Measurements from ENCODE around the gene GTF2H4. TPM values are rescaled to one million over a fixed set of nuclear protein-coding genes. Genes with fewer than 3 reads are reported as not detected.
"Not testable (repeated sequence)": the region's sequence is repeated elsewhere in the genome, so short reads cannot be mapped to it uniquely, and the experiment has no call there.

GTF2H4 gene
- total RNA-seq, 2 experiments from 2014 or later: 30.5 to 48.7 TPM

- Histone ChIP-seq H3K27ac (ENCODE audit: low read depth, low read length, poor library complexity, severe bottlenecking) (no peak overlapping the region), H3K36me3 (ENCODE audit: insufficient read depth, low read length) (no peaks in the 10 kb centered on the region), H3K9me3 (ENCODE audit: low read length) (peaks cover 16% of the 10 kb centered on the region; the same call in 1 of the 2 replicates), H3K4me1 (ENCODE audit: insufficient read depth, low read length, poor library complexity, severe bottlenecking) (no peaks in the 10 kb centered on the region), H3K79me2 (ENCODE audit: insufficient read depth, low read depth, low read length) (no peaks in the 10 kb centered on the region), H3K4me2 (ENCODE audit: low read length) (no peak overlapping the region), H3K4me3 (ENCODE audit: low read depth, low read length, poor library complexity, severe bottlenecking) (no peak overlapping the region), H3K9me2 (ENCODE audit: insufficient read depth, low read length) (no peaks in the 10 kb centered on the region), H4K20me1 (ENCODE audit: insufficient read depth, low read length) (no peaks in the 10 kb centered on the region), H2AFZ (ENCODE audit: low read length) (no peak overlapping the region)
- intact Hi-C loops (cut with micrococcal nuclease; ENCODE audit: unreplicated experiment): no loop called here
- ChIA-PET CTCF (ENCODE audit: unreplicated experiment) (no interaction called here), POLR2A (no interaction called here)
- no peak for DNase-seq (ENCODE audit: low spot score)
- TF ChIP-seq EZH2phosphoT487 (IDR thresholded peaks at IDR 0.05; ENCODE audit: borderline replicate concordance, low read depth, low read length): no peak
- TF ChIP-seq CTCF (conservative IDR thresholded peaks at IDR 0.05; ENCODE audit: low read length): no peak
- BruUV-seq (replicated peaks): no TSS peak
Measured at GRCh38 chr6:30870546-30870945, 37.5 kb upstream of the GTF2H4 start.

- DNase-seq (ENCODE audit: low spot score): no peak
- CTCF ChIA-PET (ENCODE audit: unreplicated experiment): no interaction called here
- Histone ChIP-seq H3K4me1 (ENCODE audit: insufficient read depth, low read length, poor library complexity, severe bottlenecking) (peaks cover 6% of the 10 kb centered on the region), H4K20me1 (ENCODE audit: insufficient read depth, low read length) (no peaks in the 10 kb centered on the region), H3K9me3 (ENCODE audit: low read length) (peaks cover 16% of the 10 kb centered on the region; the same call in 1 of the 2 replicates), H3K4me2 (ENCODE audit: low read length) (no peak overlapping the region), H3K36me3 (ENCODE audit: insufficient read depth, low read length) (no peaks in the 10 kb centered on the region), H3K79me2 (ENCODE audit: insufficient read depth, low read depth, low read length) (no peaks in the 10 kb centered on the region), H3K9me2 (ENCODE audit: insufficient read depth, low read length) (no peaks in the 10 kb centered on the region), H2AFZ (ENCODE audit: low read length) (no peak overlapping the region), H3K27ac (ENCODE audit: low read depth, low read length, poor library complexity, severe bottlenecking) (no peak overlapping the region), H3K4me3 (ENCODE audit: low read depth, low read length, poor library complexity, severe bottlenecking) (no peak overlapping the region)
- intact Hi-C loops (cut with micrococcal nuclease; ENCODE audit: unreplicated experiment): no loop called here
- TF ChIP-seq EZH2phosphoT487 (IDR thresholded peaks at IDR 0.05; ENCODE audit: borderline replicate concordance, low read depth, low read length) (no peak), CTCF (conservative IDR thresholded peaks at IDR 0.05; ENCODE audit: low read length) (no peak)
- POLR2A ChIA-PET: no interaction called here
- no TSS peak for BruUV-seq (replicated peaks)
Measured at GRCh38 chr6:30871592-30872183, 36.3 kb upstream of the GTF2H4 start.

GRCh38 chr6:30873137-30873640, 34.8 kb upstream of the GTF2H4 start:
- no peaks in the 10 kb centered on the region for H4K20me1 ChIP-seq (ENCODE audit: insufficient read depth, low read length)

GRCh38 chr6:30873795-30874194, 34.2 kb upstream of the GTF2H4 start:
- Histone ChIP-seq H3K4me1 (ENCODE audit: insufficient read depth, low read length, poor library complexity, severe bottlenecking) (peaks cover 13% of the 10 kb centered on the region), H3K9me3 (ENCODE audit: low read length) (peaks cover 16% of the 10 kb centered on the region; the same call in 1 of the 2 replicates)
- H3K9me2 ChIP-seq (ENCODE audit: insufficient read depth, low read length); POLR2A ChIA-PET; H2AFZ ChIP-seq (ENCODE audit: low read length); H4K20me1 ChIP-seq (ENCODE audit: insufficient read depth, low read length); CTCF ChIA-PET (ENCODE audit: unreplicated experiment); BruUV-seq (replicated peaks); H3K36me3 ChIP-seq (ENCODE audit: insufficient read depth, low read length); H3K4me2 ChIP-seq (ENCODE audit: low read length); H3K4me3 ChIP-seq (ENCODE audit: low read depth, low read length, poor library complexity, severe bottlenecking); H3K27ac ChIP-seq (ENCODE audit: low read depth, low read length, poor library complexity, severe bottlenecking); intact Hi-C loops (cut with micrococcal nuclease; ENCODE audit: unreplicated experiment); DNase-seq (ENCODE audit: low spot score); H3K79me2 ChIP-seq (ENCODE audit: insufficient read depth, low read depth, low read length): not testable (repeated sequence)

More at GRCh38 chr6:30873137-30873640, 34.8 kb upstream of the GTF2H4 start:
- Histone ChIP-seq H2AFZ (ENCODE audit: low read length) (no peak overlapping the region), H3K4me3 (ENCODE audit: low read depth, low read length, poor library complexity, severe bottlenecking) (no peak overlapping the region), H3K4me1 (ENCODE audit: insufficient read depth, low read length, poor library complexity, severe bottlenecking) (peaks cover 13% of the 10 kb centered on the region), H3K27ac (ENCODE audit: low read depth, low read length, poor library complexity, severe bottlenecking) (no peak overlapping the region), H3K36me3 (ENCODE audit: insufficient read depth, low read length) (no peaks in the 10 kb centered on the region), H3K9me2 (ENCODE audit: insufficient read depth, low read length) (no peaks in the 10 kb centered on the region), H3K9me3 (ENCODE audit: low read length) (peaks cover 16% of the 10 kb centered on the region; the same call in 1 of the 2 replicates), H3K4me2 (ENCODE audit: low read length) (no peak overlapping the region), H3K79me2 (ENCODE audit: insufficient read depth, low read depth, low read length) (no peaks in the 10 kb centered on the region)
- intact Hi-C loops (cut with micrococcal nuclease; ENCODE audit: unreplicated experiment): no loop called here
- no peak for DNase-seq (ENCODE audit: low spot score)
- TF ChIP-seq CTCF (conservative IDR thresholded peaks at IDR 0.05; ENCODE audit: low read length) (no peak), EZH2phosphoT487 (IDR thresholded peaks at IDR 0.05; ENCODE audit: borderline replicate concordance, low read depth, low read length) (no peak)
- ChIA-PET CTCF (ENCODE audit: unreplicated experiment) (no interaction called here), POLR2A (no interaction called here)
- BruUV-seq (replicated peaks): no TSS peak
